ENCODE data around the gene CDC42BPG.

GRCh38 chr11:64832467-64833197 lies 11.8 kb downstream of the CDC42BPG start:
- TF ChIP-seq CTCF (conservative IDR thresholded peaks at IDR 0.05 in 1 of 2, IDR thresholded peaks at IDR 0.05 in 1 of 2; ENCODE audit: extremely low read depth in 1 of 2, insufficient read depth in 1 of 2, low read depth in 1 of 2, low read length in 2 of 2): no peak
- no peak for TF ChIP-seq EZH2 (IDR thresholded peaks at IDR 0.05; ENCODE audit: borderline replicate concordance, low read length)
